ENCODE data around the gene TMTC2. TPM values are rescaled to one million over a fixed set of nuclear protein-coding genes. Genes with fewer than 3 reads are reported as not detected.

TMTC2 gene
- polyA plus RNA-seq, 1 experiment, result 1.6 TPM

DNA sequence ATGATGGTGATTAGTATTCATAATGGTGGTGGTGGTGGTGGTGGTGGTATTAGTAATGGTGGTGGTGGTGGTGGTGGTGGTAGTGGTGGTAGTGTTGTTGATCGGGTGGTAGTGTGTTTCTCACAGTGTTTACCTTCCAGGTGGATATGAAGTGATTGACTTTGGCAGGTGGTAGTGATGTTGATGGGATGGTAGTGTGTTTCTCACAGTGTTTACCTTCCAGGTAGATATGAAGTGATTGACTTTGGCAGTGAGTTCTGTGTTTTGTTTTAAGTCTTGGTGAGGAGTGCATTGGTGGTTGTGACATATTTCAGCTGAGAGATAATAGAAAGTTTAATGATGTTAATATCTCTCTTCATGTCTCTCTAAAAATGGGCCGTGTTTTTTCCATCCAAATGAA is 189.4 kb downstream of the TMTC2 start:
- no peaks in the 10 kb centered on the region for H3K9me3 ChIP-seq (ENCODE audit: control insufficient read depth, insufficient read depth, low read length)
- no peak for TF ChIP-seq CTCF (IDR thresholded peaks at IDR 0.05; ENCODE audit: low read depth, low read length)
- H3K27ac ChIP-seq (ENCODE audit: low read depth, low read length), result no peak overlapping the region
- H3K27me3 ChIP-seq (ENCODE audit: control insufficient read depth, insufficient read depth, low read length), result no peaks in the 10 kb centered on the region
- no peak overlapping the region for H3K4me3 ChIP-seq (ENCODE audit: low read depth, low read length)
- no peak for DNase-seq (ENCODE audit: low read depth, low spot score)
- POLR2A ChIA-PET, result no interaction called here
- CTCF ChIA-PET, result no interaction called here

DNA sequence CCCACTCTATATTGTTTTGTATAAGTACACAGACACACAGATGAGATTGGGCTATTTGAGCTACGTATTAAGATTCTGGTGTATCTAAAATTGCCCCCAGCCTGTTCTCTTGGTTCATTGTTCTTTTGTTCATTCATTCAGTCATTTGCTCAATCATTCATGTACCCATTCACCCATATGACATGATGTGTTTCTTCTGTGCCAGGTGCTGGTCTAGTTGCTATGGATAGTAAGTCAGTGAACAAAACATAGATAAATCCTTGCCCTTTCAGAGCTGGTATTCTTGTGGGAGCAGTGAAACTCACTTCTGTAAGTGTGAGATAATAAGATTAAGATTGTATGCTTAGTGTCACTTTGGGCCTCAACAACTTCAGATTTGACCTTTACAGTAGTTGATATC is 191.3 kb downstream of the TMTC2 start:
- DNase-seq (ENCODE audit: low read depth, low spot score), result no peak
- H3K9me3 ChIP-seq (ENCODE audit: control insufficient read depth, insufficient read depth, low read length), result no peaks in the 10 kb centered on the region
- no peak overlapping the region for H3K4me3 ChIP-seq (ENCODE audit: low read depth, low read length)
- TF ChIP-seq CTCF (IDR thresholded peaks at IDR 0.05; ENCODE audit: low read depth, low read length), result no peak
- H3K27me3 ChIP-seq (ENCODE audit: control insufficient read depth, insufficient read depth, low read length), result no peaks in the 10 kb centered on the region
- no peak overlapping the region for H3K27ac ChIP-seq (ENCODE audit: low read depth, low read length)
- CTCF ChIA-PET, result no interaction called here
- POLR2A ChIA-PET, result no interaction called here

DNA sequence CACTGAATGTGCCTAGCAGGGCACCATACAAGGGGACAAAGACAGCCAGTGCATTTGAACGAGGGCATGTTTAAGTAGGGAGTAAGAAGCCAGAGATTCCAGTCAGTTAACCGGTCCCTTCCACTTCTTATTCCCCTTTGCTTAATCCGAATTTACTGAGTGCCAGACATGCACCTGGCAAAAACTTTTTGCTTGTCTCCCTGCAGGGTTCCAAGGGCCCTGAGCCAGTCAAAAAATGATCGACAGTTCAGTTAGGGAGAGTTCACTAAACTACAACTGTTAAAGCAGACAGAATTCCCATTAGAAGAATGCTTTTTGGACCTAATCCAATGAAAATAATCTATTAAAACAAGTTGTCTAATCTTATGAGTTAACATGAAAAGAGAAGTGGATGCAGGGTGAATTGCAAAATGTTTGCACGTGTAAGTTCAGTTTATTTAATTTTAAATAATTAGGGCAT is 193.8 kb downstream of the TMTC2 start:
- H3K4me3 ChIP-seq (ENCODE audit: low read depth, low read length), result no peak overlapping the region
- ChIA-PET POLR2A (no interaction called here), CTCF (no interaction called here)
- H3K27me3 ChIP-seq (ENCODE audit: control insufficient read depth, insufficient read depth, low read length), result no peaks in the 10 kb centered on the region
- H3K27ac ChIP-seq (ENCODE audit: low read depth, low read length), result no peak overlapping the region
- TF ChIP-seq CTCF (IDR thresholded peaks at IDR 0.05; ENCODE audit: low read depth, low read length), result no peak
- no peaks in the 10 kb centered on the region for H3K9me3 ChIP-seq (ENCODE audit: control insufficient read depth, insufficient read depth, low read length)
- no peak for DNase-seq (ENCODE audit: low read depth, low spot score)

GRCh38 chr12:82883394-82884355 is 197.0 kb downstream of the TMTC2 start:
- Histone ChIP-seq H3K27ac (ENCODE audit: low read depth, low read length) (no peak overlapping the region), H3K27me3 (ENCODE audit: control insufficient read depth, insufficient read depth, low read length) (no peaks in the 10 kb centered on the region), H3K4me3 (ENCODE audit: low read depth, low read length) (no peak overlapping the region), H3K9me3 (ENCODE audit: control insufficient read depth, insufficient read depth, low read length) (no peaks in the 10 kb centered on the region)
- no peak for TF ChIP-seq CTCF (IDR thresholded peaks at IDR 0.05; ENCODE audit: low read depth, low read length)
- ChIA-PET CTCF (interaction anchor here (0.5 kb wide), 1 partner anchor 525 kb away, joined by 3 read pairs; no protein-coding TSS in a partner anchor), POLR2A (no interaction called here)
- DNase-seq (ENCODE audit: low read depth, low spot score), result no peak

- POLR2A ChIA-PET, result no interaction called here
- Histone ChIP-seq H3K4me3 (ENCODE audit: low read depth, low read length) (no peak overlapping the region), H3K27ac (ENCODE audit: low read depth, low read length) (no peak overlapping the region), H3K9me3 (ENCODE audit: control insufficient read depth, insufficient read depth, low read length) (no peaks in the 10 kb centered on the region), H3K27me3 (ENCODE audit: control insufficient read depth, insufficient read depth, low read length) (no peaks in the 10 kb centered on the region)
- TF ChIP-seq CTCF (IDR thresholded peaks at IDR 0.05; ENCODE audit: low read depth, low read length), result no peak
- no peak for DNase-seq (ENCODE audit: low read depth, low spot score)
- CTCF ChIA-PET, result no interaction called here
Observed at GRCh38 chr12:82886671-82887340, 200.1 kb downstream of the TMTC2 start.
